HCT116 (cell line): ENCODE results near the gene PVALEF. TPM values are rescaled to one million over a fixed set of nuclear protein-coding genes. Genes with fewer than 3 reads are reported as not detected.

Experiments used
- ATAC-seq: fragments of 200-7000 bp; cut with Tn5 transposase; 2 replicates; pipeline ENCODE4 v1.9.1; 2020; ENCODE audit warnings: mild to moderate bottlenecking, moderate library complexity
- BruUV-seq: library from RNA; stranded (reverse); fragments of 400-500 nt; replicated peaks from 2 replicates; lab custom pipeline; 2021; lab: Mats Ljungman, UMichigan
- CTCF ChIA-PET: fragments of 300-600 bp; sonication (Branson Sonifier 250); formaldehyde crosslinking; loops from one replicate; lab custom pipeline; 2021; ENCODE audit warnings: antibody characterized with exemption; lab: Charles Lee
- POLR2A ChIA-PET: fragments of 300-600, 350-600 bp; sonication (Branson Sonifier 250); formaldehyde crosslinking; loops from one replicate; lab custom pipeline; 2021; ENCODE audit warnings: antibody characterized with exemption; lab: Charles Lee
- RAD21 ChIA-PET, 2 experiments: fragments of 300-600 bp; sonication (Branson Sonifier 250); formaldehyde crosslinking; loops; one replicate each; lab custom pipeline; 2023; ENCODE audit warnings: low total read pairs in 2 of 2; ENCODE audit not compliant: uncharacterized antibody in 2 of 2, unreplicated experiment in 2 of 2, low non-redundant PET in 1 of 2; lab: Charles Lee
- DNase-seq: peaks from one replicate; pipeline ENCODE4 v3.0.0-alpha.2; 2010; ENCODE audit warnings: low read depth, low spot score
- H2AFZ ChIP-seq: fragments of 200-600 bp; shearing (Covaris generic), sonication (generic); 2 replicates; pipeline ENCODE4 v1.6.1; 2017; ENCODE audit warnings: low read depth, mixed run types, mixed read lengths, antibody characterized with exemption, low read length; ENCODE audit not compliant: poor library complexity, severe bottlenecking
- H3K27ac ChIP-seq: 2 replicates; pipeline ENCODE4 v1.5.1; 2012; ENCODE audit warnings: low read depth, low read length
- H3K27me3 ChIP-seq: fragments of 200-600 bp; sonication (generic); 2 replicates; pipeline ENCODE4 v1.6.1; 2016; ENCODE audit warnings: mixed run types, low read length, mixed read lengths; ENCODE audit not compliant: insufficient read depth
- H3K36me3 ChIP-seq, 2 experiments: fragments of 200-500 bp in 1 of 2; fragments of 200-600 bp in 1 of 2; sonication (Bioruptor generic) in 1 of 2; sonication (generic) in 1 of 2; 2 replicates each; pipeline versions ENCODE4 v1.5.1 to v1.6.1; 2014 to 2016; ENCODE audit warnings: low read length in 2 of 2, inconsistent platforms in 1 of 2, mixed read lengths in 1 of 2, mixed run types in 1 of 2; ENCODE audit not compliant: insufficient read depth in 2 of 2, control insufficient read depth in 1 of 2
- H3K4me1 ChIP-seq, 2 experiments: fragments of 200-600 bp in 1 of 2; sonication (generic) in 1 of 2; 2 replicates each; pipeline versions ENCODE4 v1.5.1 to v1.6.1; 2012 to 2017; ENCODE audit warnings: low read length in 2 of 2, inconsistent platforms in 1 of 2, mild to moderate bottlenecking in 1 of 2, mixed read lengths in 1 of 2, mixed run types in 1 of 2, moderate library complexity in 1 of 2; ENCODE audit not compliant: insufficient read depth in 2 of 2, control insufficient read depth in 1 of 2
- H3K4me2 ChIP-seq: fragments of 200-600 bp; sonication (generic); 2 replicates; pipeline ENCODE4 v1.6.1; 2017; ENCODE audit warnings: mixed run types, low read length, mixed read lengths
- H3K4me3 ChIP-seq, 2 experiments: fragments of 200-600 bp in 1 of 2; sonication (generic) in 1 of 2; replicated peaks in 1 of 2; 2 replicates each; pipeline ENCODE4 v1.5.1; 2011 to 2016; ENCODE audit warnings: low read length in 2 of 2, control low read depth in 1 of 2, low read depth in 1 of 2, mild to moderate bottlenecking in 1 of 2, mixed read lengths in 1 of 2, mixed run types in 1 of 2
- H3K79me2 ChIP-seq: fragments of 200-600 bp; sonication (generic); 2 replicates; pipeline ENCODE4 v1.6.1; 2017; ENCODE audit warnings: mild to moderate bottlenecking, mixed run types, low read length, moderate library complexity, mixed read lengths; ENCODE audit not compliant: insufficient read depth
- H3K9ac ChIP-seq: fragments of 200-600 bp; sonication (generic); 2 replicates; pipeline ENCODE4 v1.6.1; 2016; ENCODE audit warnings: low read length, mixed read lengths
- H3K9me2 ChIP-seq: fragments of 200-600 bp; sonication (generic), shearing (Covaris generic); 2 replicates; pipeline ENCODE4 v1.6.1; 2017; ENCODE audit warnings: mixed run types, mild to moderate bottlenecking, moderate library complexity; ENCODE audit not compliant: insufficient read depth
- H3K9me3 ChIP-seq, 2 experiments: fragments of 200-500 bp in 1 of 2; fragments of 200-600 bp in 1 of 2; sonication (Bioruptor generic) in 1 of 2; sonication (generic) in 1 of 2; 2 replicates each; pipeline ENCODE4 v1.6.1; 2014 to 2017; ENCODE audit warnings: low read length in 2 of 2, mixed read lengths in 2 of 2, inconsistent platforms in 1 of 2, low read depth in 1 of 2, mild to moderate bottlenecking in 1 of 2, mixed run types in 1 of 2, moderate library complexity in 1 of 2; ENCODE audit not compliant: control insufficient read depth in 1 of 2, insufficient read depth in 1 of 2
- H4K20me1 ChIP-seq: fragments of 200-600 bp; sonication (generic), shearing (Covaris generic); 2 replicates; pipeline ENCODE4 v1.6.1; 2017; ENCODE audit warnings: mixed run types, mild to moderate bottlenecking, moderate library complexity; ENCODE audit not compliant: insufficient read depth
- EZH2phosphoT487 ChIP-seq: fragments of 200-600 bp; IDR thresholded peaks from 2 replicates; pipeline ENCODE4 v1.6.1; 2018; ENCODE audit warnings: antibody characterized with exemption, borderline replicate concordance
- JUND ChIP-seq: IDR thresholded peaks from 2 replicates; pipeline ENCODE4 v1.6.1; 2012
- SIN3A ChIP-seq: IDR thresholded peaks from 2 replicates; pipeline ENCODE4 v1.6.1; 2012; ENCODE audit warnings: low read depth
- SP1 ChIP-seq: IDR thresholded peaks from 2 replicates; pipeline ENCODE4 v1.6.1; 2012; ENCODE audit warnings: low read depth
- SRF ChIP-seq: IDR thresholded peaks from 2 replicates; pipeline ENCODE4 v1.6.1; 2012; ENCODE audit warnings: low read depth
- intact Hi-C: fragments of 100-400 bp; cut with micrococcal nuclease; formaldehyde crosslinking; loops from 2 replicates; pipeline ENCODE4 v1.10.0; 2022
- total RNA-seq: library from RNA; stranded (reverse); gene quantifications from one replicate; pipeline ENCODE4 v1.2.1, GENCODE V29; 2021; ENCODE audit not compliant: unreplicated experiment
- TF ChIP-seq, protein P1 (sequence below): IDR thresholded peaks from 2 replicates; pipeline ENCODE4 v1.6.1; 2012; ENCODE audit warnings: low read depth
- TF ChIP-seq, protein P2 (sequence below): IDR thresholded peaks from 2 replicates; pipeline ENCODE4 v1.6.1; 2012

Gene PVALEF
- total RNA-seq, 1 experiment from 2014 or later: not detected

DNA sequence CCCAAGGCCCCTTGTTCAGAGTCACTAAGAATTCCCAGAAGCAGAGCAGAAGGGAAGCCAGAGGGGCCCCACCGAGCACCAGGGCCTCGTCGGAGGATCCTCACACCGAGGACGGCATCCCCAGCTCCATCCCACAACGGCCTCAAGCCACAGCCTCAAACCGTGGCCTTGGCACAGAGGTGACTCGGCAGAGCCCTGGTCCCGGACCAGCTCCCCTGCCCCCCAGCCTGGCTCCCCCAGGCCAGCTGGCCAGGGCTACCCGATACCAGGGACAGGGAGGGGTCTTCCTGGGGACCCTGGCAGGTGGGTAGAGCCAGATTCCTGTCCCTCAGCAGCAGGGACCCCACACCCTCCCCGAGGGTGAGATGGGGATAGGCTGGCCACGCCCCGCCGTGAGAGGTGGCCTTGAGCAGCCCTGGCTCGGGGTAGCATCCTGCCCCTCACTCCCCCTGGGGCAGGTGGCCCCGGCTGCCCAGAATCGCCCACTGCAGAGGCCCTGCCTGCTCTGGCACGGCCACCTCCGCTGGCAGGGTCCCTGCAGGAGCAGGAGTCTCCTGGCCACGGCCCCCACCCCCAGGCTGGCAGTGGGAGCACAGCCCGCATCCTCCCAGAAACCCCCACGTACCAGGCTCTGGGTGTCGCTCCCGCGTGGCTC is 5.6 kb upstream of the PVALEF start:
- intact Hi-C loops: no loop called here
- BruUV-seq: no TSS peak
- ChIA-PET CTCF (no interaction called here), POLR2A (no interaction called here), RAD21 (no interaction called here)
- no peaks in the 10 kb centered on the region for H3K9me3 ChIP-seq
- H3K27ac ChIP-seq: no peak overlapping the region
- ATAC-seq (no peak), DNase-seq (no peak)
- H4K20me1 ChIP-seq: no peaks in the 10 kb centered on the region
- no peak overlapping the region for H3K9ac ChIP-seq
- H3K4me2 ChIP-seq: no peak overlapping the region
- H2AFZ ChIP-seq: no peak overlapping the region
- no peaks in the 10 kb centered on the region for H3K79me2 ChIP-seq
- H3K9me2 ChIP-seq: no peaks in the 10 kb centered on the region
- H3K36me3 ChIP-seq: no peaks in the 10 kb centered on the region
- TF ChIP-seq SIN3A: no peak
- no peak overlapping the region for H3K4me3 ChIP-seq
- H3K4me1 ChIP-seq: peaks cover 0 to 5% of the 10 kb centered on the region in 2 experiments; a peak in 1 of 4 replicates
- no peaks in the 10 kb centered on the region for H3K27me3 ChIP-seq

DNA sequence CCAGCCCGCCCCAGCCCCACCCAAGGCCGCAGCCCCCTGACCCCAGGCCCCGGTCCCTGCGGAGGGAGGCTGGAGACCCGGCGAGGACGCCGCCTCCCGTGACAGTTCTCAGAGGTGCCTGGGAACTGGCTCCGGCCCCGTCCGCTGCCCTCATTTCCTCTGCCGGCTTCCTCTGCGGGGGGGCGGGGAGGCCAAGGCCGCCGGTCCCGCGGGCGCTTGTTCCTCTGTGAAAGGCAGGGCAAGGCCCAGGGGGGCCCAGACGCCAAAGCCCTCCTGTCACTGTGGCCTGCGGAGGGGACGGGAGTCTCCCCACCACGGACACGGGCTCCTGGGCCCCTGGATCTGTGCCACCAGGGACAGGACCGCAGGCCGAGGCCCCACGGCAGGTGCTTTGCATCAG is 5.0 kb upstream of the PVALEF start:
- RAD21 ChIA-PET: no interaction called here
- H3K4me2 ChIP-seq: no peak overlapping the region
- CTCF ChIA-PET: no interaction called here

More for the DNA sequence above, 5.0 kb upstream of the PVALEF start:
- H3K9ac ChIP-seq: no peak overlapping the region
- no peak overlapping the region for H3K27ac ChIP-seq
- no peak overlapping the region for H3K4me3 ChIP-seq
- no TSS peak for BruUV-seq
- intact Hi-C loops: no loop called here
- TF ChIP-seq SP1 (no peak), SRF (no peak), EZH2phosphoT487 (no peak), JUND (no peak)
- TF ChIP-seq, protein P1, sequence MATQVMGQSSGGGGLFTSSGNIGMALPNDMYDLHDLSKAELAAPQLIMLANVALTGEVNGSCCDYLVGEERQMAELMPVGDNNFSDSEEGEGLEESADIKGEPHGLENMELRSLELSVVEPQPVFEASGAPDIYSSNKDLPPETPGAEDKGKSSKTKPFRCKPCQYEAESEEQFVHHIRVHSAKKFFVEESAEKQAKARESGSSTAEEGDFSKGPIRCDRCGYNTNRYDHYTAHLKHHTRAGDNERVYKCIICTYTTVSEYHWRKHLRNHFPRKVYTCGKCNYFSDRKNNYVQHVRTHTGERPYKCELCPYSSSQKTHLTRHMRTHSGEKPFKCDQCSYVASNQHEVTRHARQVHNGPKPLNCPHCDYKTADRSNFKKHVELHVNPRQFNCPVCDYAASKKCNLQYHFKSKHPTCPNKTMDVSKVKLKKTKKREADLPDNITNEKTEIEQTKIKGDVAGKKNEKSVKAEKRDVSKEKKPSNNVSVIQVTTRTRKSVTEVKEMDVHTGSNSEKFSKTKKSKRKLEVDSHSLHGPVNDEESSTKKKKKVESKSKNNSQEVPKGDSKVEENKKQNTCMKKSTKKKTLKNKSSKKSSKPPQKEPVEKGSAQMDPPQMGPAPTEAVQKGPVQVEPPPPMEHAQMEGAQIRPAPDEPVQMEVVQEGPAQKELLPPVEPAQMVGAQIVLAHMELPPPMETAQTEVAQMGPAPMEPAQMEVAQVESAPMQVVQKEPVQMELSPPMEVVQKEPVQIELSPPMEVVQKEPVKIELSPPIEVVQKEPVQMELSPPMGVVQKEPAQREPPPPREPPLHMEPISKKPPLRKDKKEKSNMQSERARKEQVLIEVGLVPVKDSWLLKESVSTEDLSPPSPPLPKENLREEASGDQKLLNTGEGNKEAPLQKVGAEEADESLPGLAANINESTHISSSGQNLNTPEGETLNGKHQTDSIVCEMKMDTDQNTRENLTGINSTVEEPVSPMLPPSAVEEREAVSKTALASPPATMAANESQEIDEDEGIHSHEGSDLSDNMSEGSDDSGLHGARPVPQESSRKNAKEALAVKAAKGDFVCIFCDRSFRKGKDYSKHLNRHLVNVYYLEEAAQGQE: no peak
- TF ChIP-seq, protein P2, sequence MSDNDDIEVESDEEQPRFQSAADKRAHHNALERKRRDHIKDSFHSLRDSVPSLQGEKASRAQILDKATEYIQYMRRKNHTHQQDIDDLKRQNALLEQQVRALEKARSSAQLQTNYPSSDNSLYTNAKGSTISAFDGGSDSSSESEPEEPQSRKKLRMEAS: no peak
- no peaks in the 10 kb centered on the region for H3K79me2 ChIP-seq
- no peaks in the 10 kb centered on the region for H3K27me3 ChIP-seq
- POLR2A ChIA-PET: no interaction called here
- no peaks in the 10 kb centered on the region for H3K9me2 ChIP-seq
- H3K9me3 ChIP-seq: no peaks in the 10 kb centered on the region
- ATAC-seq (no peak), DNase-seq (no peak)
- H3K36me3 ChIP-seq: no peaks in the 10 kb centered on the region
- H3K4me1 ChIP-seq: peaks cover 0 to 5% of the 10 kb centered on the region in 2 experiments; a peak in 1 of 4 replicates
- no peak overlapping the region for H2AFZ ChIP-seq
- no peaks in the 10 kb centered on the region for H4K20me1 ChIP-seq
